Peyer's patch (tissue), 4 donors: ENCODE measurements around the gene SERPINA6. TPM values are rescaled to one million over a fixed set of nuclear protein-coding genes. Genes with fewer than 3 reads are reported as not detected.

Experiments
- DNase-seq, 3 donors: peaks; one replicate each; pipeline ENCODE4 v3.0.0-alpha.2; 2017 to 2019
- H3K27ac ChIP-seq, 4 donors: fragments of 200-600 bp; sonication (generic); one replicate each; pipeline ENCODE4 v1.5.1; 2016 to 2019
- H3K27me3 ChIP-seq, 2 donors: fragments of 200-600 bp; sonication (generic); one replicate each; pipeline ENCODE4 v1.5.1; 2019
- H3K36me3 ChIP-seq, 3 donors: fragments of 200-600 bp; sonication (generic); one replicate each; pipeline ENCODE4 v1.5.1; 2016 to 2019
- H3K4me1 ChIP-seq, 4 donors: fragments of 200-600 bp; sonication (generic); one replicate each; pipeline ENCODE4 v1.5.1; 2016 to 2019
- H3K4me3 ChIP-seq, 4 donors: fragments of 200-600 bp; sonication (generic); 1 replicate in 3 of 4; 2 replicates in 1 of 4; pipeline ENCODE4 v1.5.1; 2016 to 2019; ENCODE audit warnings: mild to moderate bottlenecking in 1 of 4
- H3K9me3 ChIP-seq, 4 donors: fragments of 200-600 bp; sonication (generic); one replicate each; pipeline ENCODE4 v1.5.1; 2016 to 2019; ENCODE audit warnings: mild to moderate bottlenecking in 1 of 4
- POLR2A ChIP-seq, 2 donors: fragments of 450-650 bp; IDR thresholded peaks; one replicate each; pipeline ENCODE4 v1.5.1; 2017; ENCODE audit warnings: antibody characterized with exemption in 2 of 2, mild to moderate bottlenecking in 2 of 2, moderate library complexity in 2 of 2
- total RNA-seq, 4 donors: library from RNA; depleted of rRNA; stranded (reverse); fragments of >200 nt; gene quantifications; one replicate each; pipeline ENCODE4 v1.1.0, GENCODE V29; 2016
- TF ChIP-seq, protein P1 (sequence below), 6 experiments: fragments of 450-650 bp in 4 of 6; fragments of 200-600 bp in 2 of 6; sonication (generic) in 1 of 6; IDR thresholded peaks; one replicate each; pipeline ENCODE4 v1.5.1; 2017 to 2019; ENCODE audit warnings: antibody characterized with exemption in 6 of 6, mild to moderate bottlenecking in 3 of 6, moderate library complexity in 1 of 6

SERPINA6 gene
- total RNA-seq, 4 donors from 2014 or later, result not detected

- TF ChIP-seq POLR2A (IDR thresholded peaks at IDR 0.05), result no peak
- TF ChIP-seq, protein P1, sequence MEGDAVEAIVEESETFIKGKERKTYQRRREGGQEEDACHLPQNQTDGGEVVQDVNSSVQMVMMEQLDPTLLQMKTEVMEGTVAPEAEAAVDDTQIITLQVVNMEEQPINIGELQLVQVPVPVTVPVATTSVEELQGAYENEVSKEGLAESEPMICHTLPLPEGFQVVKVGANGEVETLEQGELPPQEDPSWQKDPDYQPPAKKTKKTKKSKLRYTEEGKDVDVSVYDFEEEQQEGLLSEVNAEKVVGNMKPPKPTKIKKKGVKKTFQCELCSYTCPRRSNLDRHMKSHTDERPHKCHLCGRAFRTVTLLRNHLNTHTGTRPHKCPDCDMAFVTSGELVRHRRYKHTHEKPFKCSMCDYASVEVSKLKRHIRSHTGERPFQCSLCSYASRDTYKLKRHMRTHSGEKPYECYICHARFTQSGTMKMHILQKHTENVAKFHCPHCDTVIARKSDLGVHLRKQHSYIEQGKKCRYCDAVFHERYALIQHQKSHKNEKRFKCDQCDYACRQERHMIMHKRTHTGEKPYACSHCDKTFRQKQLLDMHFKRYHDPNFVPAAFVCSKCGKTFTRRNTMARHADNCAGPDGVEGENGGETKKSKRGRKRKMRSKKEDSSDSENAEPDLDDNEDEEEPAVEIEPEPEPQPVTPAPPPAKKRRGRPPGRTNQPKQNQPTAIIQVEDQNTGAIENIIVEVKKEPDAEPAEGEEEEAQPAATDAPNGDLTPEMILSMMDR (IDR thresholded peaks at IDR 0.05), result no peak
- Histone ChIP-seq H3K4me1 (peaks cover 0 to 4% (median 0%) of the 10 kb centered on the region in 4 donors), H3K4me3 (no peak overlapping the region), H3K27me3 (no peaks in the 10 kb centered on the region), H3K9me3 (no peaks in the 10 kb centered on the region), H3K36me3 (no peaks in the 10 kb centered on the region), H3K27ac (peak overlapping the region in 1 of 4 donors; percentile 86)
- DNase-seq, result no peak
These were observed 20.3 kb upstream of the SERPINA6 start for GRCh38 chr14:94343238-94344005.

- Histone ChIP-seq H3K36me3 (no peaks in the 10 kb centered on the region), H3K27me3 (no peaks in the 10 kb centered on the region), H3K27ac (peak overlapping the region in 2 of 4 donors; percentile 67 to 86), H3K9me3 (no peaks in the 10 kb centered on the region), H3K4me3 (peak overlapping the region in 1 of 4 donors; percentile 22), H3K4me1 (peaks cover 0 to 4% (median 0%) of the 10 kb centered on the region in 4 donors)
- DNase-seq, result peak; percentile 18 to 93 (median 87)
- TF ChIP-seq, protein P1 (IDR thresholded peaks at IDR 0.05), result no peak
- TF ChIP-seq POLR2A (IDR thresholded peaks at IDR 0.05), result no peak
These were observed 19.3 kb upstream of the SERPINA6 start for GRCh38 chr14:94342334-94342934.

- peaks cover 0 to 4% (median 0%) of the 10 kb centered on the region in 4 donors for H3K4me1 ChIP-seq
- H3K27ac ChIP-seq, result peak overlapping the region in 3 of 4 donors; percentile 48 to 86 (median 67)
- TF ChIP-seq, protein P1 (IDR thresholded peaks at IDR 0.05), result no peak
- no peak for TF ChIP-seq POLR2A (IDR thresholded peaks at IDR 0.05)
- no peak for DNase-seq
- no peaks in the 10 kb centered on the region for H3K27me3 ChIP-seq
- H3K9me3 ChIP-seq, result no peaks in the 10 kb centered on the region
- H3K36me3 ChIP-seq, result no peaks in the 10 kb centered on the region
- peak overlapping the region in 1 of 4 donors; percentile 22 for H3K4me3 ChIP-seq
These were observed 18.7 kb upstream of the SERPINA6 start for GRCh38 chr14:94341656-94342333.

GRCh38 chr14:94340533-94340932, 17.4 kb upstream of the SERPINA6 start:
- TF ChIP-seq, protein P1 (IDR thresholded peaks at IDR 0.05), result no peak
- no peak for TF ChIP-seq POLR2A (IDR thresholded peaks at IDR 0.05)
- no peaks in the 10 kb centered on the region for H3K36me3 ChIP-seq
- no peak overlapping the region for H3K4me3 ChIP-seq
- H3K27me3 ChIP-seq, result no peaks in the 10 kb centered on the region
- H3K4me1 ChIP-seq, result peaks cover 0 to 4% (median 0%) of the 10 kb centered on the region in 4 donors
- DNase-seq, result no peak
- peak overlapping the region in 1 of 4 donors; percentile 6 for H3K27ac ChIP-seq
- H3K9me3 ChIP-seq, result no peaks in the 10 kb centered on the region

DNA sequence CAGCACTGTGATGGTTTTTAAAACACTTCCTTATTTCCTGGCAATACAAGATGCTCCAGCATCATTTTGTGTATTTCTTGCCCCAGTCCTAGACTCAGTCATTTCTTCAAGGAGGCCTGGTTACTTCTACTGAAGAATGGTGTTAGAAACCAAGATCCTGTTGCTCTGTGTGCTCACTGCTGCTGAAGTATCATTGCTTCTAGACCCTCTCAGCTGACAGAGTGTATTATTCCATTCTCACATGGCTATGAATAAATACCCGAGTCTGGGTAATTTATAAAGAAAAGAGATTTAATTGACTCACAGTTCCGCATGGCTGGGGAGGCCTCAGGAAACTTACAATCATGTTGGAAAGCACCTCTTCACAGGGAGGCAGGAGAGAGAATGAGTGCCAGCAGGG, 14.9 kb upstream of the SERPINA6 start:
- TF ChIP-seq, protein P1 (IDR thresholded peaks at IDR 0.05), result no peak
- no peak for TF ChIP-seq POLR2A (IDR thresholded peaks at IDR 0.05)
- Histone ChIP-seq H3K27me3 (no peaks in the 10 kb centered on the region), H3K4me1 (peaks cover 0 to 4% (median 0%) of the 10 kb centered on the region in 4 donors), H3K4me3 (no peak overlapping the region), H3K36me3 (no peaks in the 10 kb centered on the region), H3K27ac (no peak overlapping the region), H3K9me3 (no peaks in the 10 kb centered on the region)
- DNase-seq, result no peak
